Neural progenitor cell (in vitro differentiated cells): Measurements from ENCODE around the gene MAPK4. TPM values are rescaled to one million over a fixed set of nuclear protein-coding genes. Genes with fewer than 3 reads are reported as not detected.

Source experiments
- DNase-seq: peaks from one replicate; pipeline ENCODE4 v3.0.0-alpha.2; 2016; ENCODE audit warnings: low spot score
- H2AFZ ChIP-seq: fragments of 200-600 bp; sonication (generic); replicated peaks from 2 replicates; pipeline ENCODE4 v1.6.1; 2016; ENCODE audit warnings: antibody characterized with exemption
- H3F3A ChIP-seq: fragments of 200-600 bp; sonication (generic); 2 replicates; pipeline ENCODE4 v1.6.1; 2016; ENCODE audit warnings: antibody characterized with exemption, low read depth
- H3K27ac ChIP-seq: fragments of 200-600 bp; sonication (generic); 2 replicates; pipeline ENCODE4 v1.5.1; 2016; ENCODE audit warnings: mild to moderate bottlenecking
- H3K27me3 ChIP-seq: fragments of 200-600 bp; sonication (generic); 2 replicates; pipeline ENCODE4 v1.6.1; 2016; ENCODE audit warnings: mild to moderate bottlenecking, moderate library complexity
- H3K36me3 ChIP-seq: fragments of 200-600 bp; sonication (generic); 2 replicates; pipeline ENCODE4 v1.5.1; 2016
- H3K4me1 ChIP-seq: fragments of 200-600 bp; sonication (generic); 2 replicates; pipeline ENCODE4 v1.6.1; 2016; ENCODE audit warnings: mixed run types
- H3K4me2 ChIP-seq: fragments of 200-600 bp; sonication (generic); 2 replicates; pipeline ENCODE4 v1.6.1; 2016
- H3K4me3 ChIP-seq: fragments of 200-600 bp; sonication (generic); 2 replicates; pipeline ENCODE4 v1.5.1; 2016
- H3K79me2 ChIP-seq: fragments of 200-600 bp; sonication (generic); 2 replicates; pipeline ENCODE4 v1.6.1; 2016; ENCODE audit warnings: low read depth
- H3K9ac ChIP-seq: fragments of 200-600 bp; sonication (generic); 2 replicates; pipeline ENCODE4 v1.6.1; 2016
- H3K9me3 ChIP-seq: fragments of 200-600 bp; sonication (generic); 2 replicates; pipeline ENCODE4 v1.5.1; 2016; ENCODE audit warnings: low read depth
- H4K20me1 ChIP-seq: fragments of 200-600 bp; sonication (generic); 2 replicates; pipeline ENCODE4 v1.6.1; 2016; ENCODE audit warnings: low read depth
- H3K27ac Mint-ChIP-seq: 3 replicates; pipeline ENCODE4 v1.8.0; 2021; ENCODE audit warnings: mixed read lengths
- H3K27me3 Mint-ChIP-seq: 2 replicates; pipeline ENCODE4 v1.8.0; 2022; ENCODE audit warnings: low read depth, mild to moderate bottlenecking, inconsistent platforms, moderate library complexity, mixed read lengths; ENCODE audit not compliant: insufficient read depth
- H3K36me3 Mint-ChIP-seq: 3 replicates; pipeline ENCODE4 v1.8.0; 2021; ENCODE audit warnings: mixed read lengths
- H3K4me1 Mint-ChIP-seq: 3 replicates; pipeline ENCODE4 v1.8.0; 2021; ENCODE audit warnings: mixed read lengths
- H3K4me3 Mint-ChIP-seq: 3 replicates; pipeline ENCODE4 v1.8.0; 2021; ENCODE audit warnings: mild to moderate bottlenecking, moderate library complexity, mixed read lengths
- H3K9me3 Mint-ChIP-seq: 3 replicates; pipeline ENCODE4 v1.8.0; 2020; ENCODE audit warnings: mixed read lengths
- EZH2 ChIP-seq: fragments of 200-600 bp; sonication (generic); IDR thresholded peaks from 2 replicates; pipeline ENCODE4 v1.6.1; 2017; ENCODE audit warnings: antibody characterized with exemption, mild to moderate bottlenecking, moderate library complexity
- EZH2phosphoT487 ChIP-seq: fragments of 200-600 bp; sonication (generic); IDR thresholded peaks from 2 replicates; pipeline ENCODE4 v1.6.1; 2017; ENCODE audit warnings: antibody characterized with exemption
- total RNA-seq: library from RNA; depleted of rRNA; stranded (reverse); fragments of >200 nt; gene quantifications from 2 replicates; pipeline ENCODE4 v1.2.3, GENCODE V29; 2015; ENCODE audit warnings: low replicate concordance
- TF ChIP-seq, protein P1 (sequence below): fragments of 200-600 bp; sonication (generic); IDR thresholded peaks from 2 replicates; pipeline ENCODE4 v1.5.1; 2017; ENCODE audit warnings: antibody characterized with exemption, mild to moderate bottlenecking

The MAPK4 gene
- total RNA-seq, 1 donor from 2014 or later, result 7.0 TPM

DNA sequence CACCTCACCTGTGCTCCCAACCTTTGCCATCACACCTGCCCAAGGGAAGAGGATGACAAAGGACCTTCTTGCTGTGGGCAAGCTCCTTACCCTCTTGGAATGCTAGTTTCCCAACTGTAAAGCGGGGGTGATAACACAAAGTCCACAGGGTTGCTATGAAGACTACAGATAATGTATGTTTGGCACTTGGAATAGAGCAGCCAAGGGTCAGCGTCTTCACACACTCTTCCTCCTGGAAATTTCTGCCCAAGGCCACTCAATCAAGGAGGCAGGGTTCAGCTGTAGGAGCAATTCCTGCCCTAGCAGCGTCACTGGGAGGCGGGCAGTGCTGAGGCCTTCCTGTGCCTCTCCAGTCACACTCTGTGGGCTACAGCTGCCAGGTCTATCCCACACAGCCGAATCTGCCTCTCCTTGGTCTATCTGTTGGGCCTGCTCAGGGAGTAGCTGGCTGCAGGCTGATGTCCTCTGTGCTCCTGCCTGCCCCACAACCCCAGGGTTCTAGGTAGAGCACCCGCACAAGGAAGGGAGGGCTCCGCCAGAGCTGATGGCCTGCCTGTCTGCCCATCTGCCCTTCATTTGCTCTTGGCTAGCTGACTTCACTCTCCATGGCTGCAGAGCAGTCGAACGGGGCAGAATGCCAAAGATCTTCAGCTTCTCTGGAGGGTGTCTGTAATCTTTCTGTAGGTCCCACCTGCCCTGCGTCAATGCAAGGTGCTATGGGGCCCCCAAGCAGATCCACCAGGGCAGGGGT, 168.0 kb downstream of the MAPK4 start:
- peaks cover 13% of the 10 kb centered on the region for H3K4me1 Mint-ChIP-seq
- Histone ChIP-seq H3K27me3 (no peaks in the 10 kb centered on the region), H4K20me1 (no peaks in the 10 kb centered on the region), H3K4me3 (no peak overlapping the region), H3K9me3 (no peaks in the 10 kb centered on the region), H3K79me2 (no peaks in the 10 kb centered on the region), H3K4me1 (no peaks in the 10 kb centered on the region), H3K36me3 (no peaks in the 10 kb centered on the region), H2AFZ (no peak overlapping the region), H3K27ac (no peak overlapping the region), H3K9ac (no peak overlapping the region), H3K4me2 (no peak overlapping the region), H3F3A (no peaks in the 10 kb centered on the region)
- H3K27me3 Mint-ChIP-seq, result peaks cover 7% of the 10 kb centered on the region
- no peak overlapping the region for H3K27ac Mint-ChIP-seq
- H3K36me3 Mint-ChIP-seq, result peaks cover 27% of the 10 kb centered on the region
- no peak overlapping the region for H3K4me3 Mint-ChIP-seq
- TF ChIP-seq, protein P1, sequence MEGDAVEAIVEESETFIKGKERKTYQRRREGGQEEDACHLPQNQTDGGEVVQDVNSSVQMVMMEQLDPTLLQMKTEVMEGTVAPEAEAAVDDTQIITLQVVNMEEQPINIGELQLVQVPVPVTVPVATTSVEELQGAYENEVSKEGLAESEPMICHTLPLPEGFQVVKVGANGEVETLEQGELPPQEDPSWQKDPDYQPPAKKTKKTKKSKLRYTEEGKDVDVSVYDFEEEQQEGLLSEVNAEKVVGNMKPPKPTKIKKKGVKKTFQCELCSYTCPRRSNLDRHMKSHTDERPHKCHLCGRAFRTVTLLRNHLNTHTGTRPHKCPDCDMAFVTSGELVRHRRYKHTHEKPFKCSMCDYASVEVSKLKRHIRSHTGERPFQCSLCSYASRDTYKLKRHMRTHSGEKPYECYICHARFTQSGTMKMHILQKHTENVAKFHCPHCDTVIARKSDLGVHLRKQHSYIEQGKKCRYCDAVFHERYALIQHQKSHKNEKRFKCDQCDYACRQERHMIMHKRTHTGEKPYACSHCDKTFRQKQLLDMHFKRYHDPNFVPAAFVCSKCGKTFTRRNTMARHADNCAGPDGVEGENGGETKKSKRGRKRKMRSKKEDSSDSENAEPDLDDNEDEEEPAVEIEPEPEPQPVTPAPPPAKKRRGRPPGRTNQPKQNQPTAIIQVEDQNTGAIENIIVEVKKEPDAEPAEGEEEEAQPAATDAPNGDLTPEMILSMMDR, result no peak
- TF ChIP-seq EZH2, result no peak
- no peak for DNase-seq
- no peaks in the 10 kb centered on the region for H3K9me3 Mint-ChIP-seq

DNA sequence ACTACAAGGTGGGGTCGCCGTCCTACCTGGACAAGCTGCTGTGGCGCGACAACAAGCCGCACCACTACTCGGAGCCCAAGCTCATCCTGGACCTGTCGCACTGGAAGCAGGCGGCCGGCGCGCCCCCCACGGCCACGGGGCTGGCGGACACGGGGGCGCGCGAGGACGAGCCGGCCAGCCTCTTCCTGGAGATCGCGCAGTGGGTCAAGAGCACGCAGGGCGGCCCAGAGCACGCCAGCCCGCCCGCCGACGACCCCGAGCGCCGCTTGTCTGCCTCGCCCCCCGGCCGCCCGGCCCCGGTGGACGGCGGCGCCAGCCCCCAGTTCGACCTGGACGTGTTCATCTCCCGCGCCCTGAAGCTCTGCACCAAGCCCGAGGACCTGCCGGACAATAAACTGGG, 169.5 kb downstream of the MAPK4 start:
- no peaks in the 10 kb centered on the region for H3F3A ChIP-seq
- H2AFZ ChIP-seq, result no peak overlapping the region
- no peak overlapping the region for H3K4me3 ChIP-seq
- no peaks in the 10 kb centered on the region for H3K27me3 ChIP-seq
- H3K9me3 ChIP-seq, result no peaks in the 10 kb centered on the region
- Mint-ChIP-seq H3K27ac (no peak overlapping the region), H3K4me1 (peaks cover 18% of the 10 kb centered on the region), H3K27me3 (peaks cover 8% of the 10 kb centered on the region), H3K4me3 (no peak overlapping the region), H3K36me3 (peaks cover 23% of the 10 kb centered on the region), H3K9me3 (no peaks in the 10 kb centered on the region)
- no peaks in the 10 kb centered on the region for H3K4me1 ChIP-seq
- no peak overlapping the region for H3K27ac ChIP-seq
- H4K20me1 ChIP-seq, result no peaks in the 10 kb centered on the region
- DNase-seq, result no peak
- no peak overlapping the region for H3K9ac ChIP-seq
- H3K36me3 ChIP-seq, result no peaks in the 10 kb centered on the region
- no peaks in the 10 kb centered on the region for H3K79me2 ChIP-seq
- H3K4me2 ChIP-seq, result no peak overlapping the region
- TF ChIP-seq EZH2 (no peak), EZH2phosphoT487 (no peak)
- TF ChIP-seq, protein P1, result no peak

DNA sequence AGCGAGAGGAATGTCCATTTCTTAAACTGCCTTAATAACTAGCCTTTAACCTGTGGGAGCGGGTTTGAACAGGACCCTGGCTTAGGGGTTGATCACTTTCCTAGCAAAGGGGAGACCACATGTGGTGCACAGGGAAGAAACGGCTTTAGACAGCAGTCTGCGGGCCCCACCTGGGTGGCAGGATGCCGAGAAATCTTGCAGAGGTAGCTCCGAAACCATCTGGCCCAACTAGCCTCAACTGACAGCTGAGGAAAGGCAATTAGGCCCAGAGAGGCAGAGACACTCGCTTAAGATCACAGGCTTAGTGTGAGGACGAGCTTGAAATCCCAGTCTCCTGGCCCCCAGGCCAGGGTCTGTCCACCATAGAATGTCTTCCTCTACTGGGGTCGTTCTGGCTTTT, 170.1 kb downstream of the MAPK4 start:
- no peaks in the 10 kb centered on the region for H3K4me1 ChIP-seq
- TF ChIP-seq EZH2 (no peak), EZH2phosphoT487 (no peak)
- TF ChIP-seq, protein P1, result no peak

More for the DNA sequence above, 170.1 kb downstream of the MAPK4 start:
- Histone ChIP-seq H3K79me2 (no peaks in the 10 kb centered on the region), H3K27me3 (no peaks in the 10 kb centered on the region), H3K36me3 (no peaks in the 10 kb centered on the region), H3K27ac (no peak overlapping the region), H3K9me3 (no peaks in the 10 kb centered on the region), H3K4me2 (no peak overlapping the region), H2AFZ (no peak overlapping the region), H3K4me3 (no peak overlapping the region), H4K20me1 (no peaks in the 10 kb centered on the region), H3K9ac (no peak overlapping the region), H3F3A (no peaks in the 10 kb centered on the region)
- Mint-ChIP-seq H3K36me3 (peaks cover 23% of the 10 kb centered on the region), H3K9me3 (no peaks in the 10 kb centered on the region), H3K4me1 (peaks cover 14% of the 10 kb centered on the region), H3K27ac (no peak overlapping the region), H3K27me3 (peaks cover 8% of the 10 kb centered on the region), H3K4me3 (no peak overlapping the region)
- DNase-seq, result no peak
